SJCRH30 (cell line): Measurements from ENCODE around the gene PNKD. TPM values are rescaled to one million over a fixed set of nuclear protein-coding genes. Genes with fewer than 3 reads are reported as not detected.
"Not testable (repeated sequence)": the region's sequence is repeated elsewhere in the genome, so short reads cannot be mapped to it uniquely, and the experiment has no call there.

ENCODE experiments used
- DNase-seq, 2 experiments: peaks; one replicate each; pipeline ENCODE4 v3.0.0-alpha.2; 2015 to 2020
- H3K27ac ChIP-seq: fragments of 250-450 bp; sonication (Bioruptor Pico); 2 replicates; pipeline ENCODE4 v1.5.1; 2020; ENCODE audit warnings: mild to moderate bottlenecking, moderate library complexity
- H3K27me3 ChIP-seq: fragments of 250-450 bp; sonication (Bioruptor Pico); 2 replicates; pipeline ENCODE4 v1.5.1; 2020; ENCODE audit warnings: mild to moderate bottlenecking, moderate library complexity
- H3K36me3 ChIP-seq: fragments of 250-450 bp; sonication (Bioruptor Pico); 2 replicates; pipeline ENCODE4 v1.5.1; 2020; ENCODE audit warnings: mild to moderate bottlenecking, moderate library complexity
- H3K4me1 ChIP-seq: fragments of 250-450 bp; sonication (Bioruptor Pico); 2 replicates; pipeline ENCODE4 v1.5.1; 2020; ENCODE audit warnings: mild to moderate bottlenecking, moderate library complexity
- H3K4me3 ChIP-seq: fragments of 250-450 bp; sonication (Bioruptor Pico); 2 replicates; pipeline ENCODE4 v1.5.1; 2020; ENCODE audit warnings: mild to moderate bottlenecking, moderate library complexity
- H3K9me3 ChIP-seq: fragments of 250-450 bp; sonication (Bioruptor Pico); replicated peaks from 2 replicates; pipeline ENCODE4 v1.5.1; 2020; ENCODE audit warnings: mild to moderate bottlenecking, moderate library complexity
- total RNA-seq: library from RNA; depleted of rRNA; stranded (reverse); fragments of >200 nt; shearing (Covaris generic); gene quantifications from 2 replicates; pipeline ENCODE4 v1.2.3, GENCODE V29; 2014

Gene PNKD
- total RNA-seq, 1 experiment from 2014 or later = 49.8 TPM

DNA sequence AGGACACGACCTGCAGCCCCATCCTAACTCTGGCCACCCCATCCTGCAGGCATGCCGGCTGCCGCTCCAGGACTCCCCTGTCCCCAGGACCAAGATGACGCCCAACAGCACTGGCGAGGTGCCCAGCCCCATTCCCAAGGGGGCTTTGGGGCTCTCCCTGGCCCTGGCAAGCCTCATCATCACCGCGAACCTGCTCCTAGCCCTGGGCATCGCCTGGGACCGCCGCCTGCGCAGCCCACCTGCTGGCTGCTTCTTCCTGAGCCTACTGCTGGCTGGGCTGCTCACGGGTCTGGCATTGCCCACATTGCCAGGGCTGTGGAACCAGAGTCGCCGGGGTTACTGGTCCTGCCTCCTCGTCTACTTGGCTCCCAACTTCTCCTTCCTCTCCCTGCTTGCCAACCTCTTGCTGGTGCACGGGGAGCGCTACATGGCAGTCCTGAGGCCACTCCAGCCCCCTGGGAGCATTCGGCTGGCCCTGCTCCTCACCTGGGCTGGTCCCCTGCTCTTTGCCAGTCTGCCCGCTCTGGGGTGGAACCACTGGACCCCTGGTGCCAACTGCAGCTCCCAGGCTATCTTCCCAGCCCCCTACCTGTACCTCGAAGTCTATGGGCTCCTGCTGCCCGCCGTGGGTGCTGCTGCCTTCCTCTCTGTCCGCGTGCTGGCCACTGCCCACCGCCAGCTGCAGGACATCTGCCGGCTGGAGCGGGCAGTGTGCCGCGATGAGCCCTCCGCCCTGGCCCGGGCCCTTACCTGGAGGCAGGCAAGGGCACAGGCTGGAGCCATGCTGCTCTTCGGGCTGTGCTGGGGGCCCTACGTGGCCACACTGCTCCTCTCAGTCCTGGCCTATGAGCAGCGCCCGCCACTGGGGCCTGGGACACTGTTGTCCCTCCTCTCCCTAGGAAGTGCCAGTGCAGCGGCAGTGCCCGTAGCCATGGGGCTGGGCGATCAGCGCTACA lies 7.4 kb upstream of the PNKD start:
- DNase-seq = no peak
- no peak overlapping the region for H3K27ac ChIP-seq
- peaks cover 6% of the 10 kb centered on the region for H3K36me3 ChIP-seq
- H3K4me3 ChIP-seq = no peak overlapping the region
- H3K27me3 ChIP-seq = no peaks in the 10 kb centered on the region
- H3K9me3 ChIP-seq = no peaks in the 10 kb centered on the region
- peaks cover 18% of the 10 kb centered on the region; the same call in 1 of the 2 replicates for H3K4me1 ChIP-seq

- H3K4me1 ChIP-seq = peaks cover 18% of the 10 kb centered on the region; the same call in 1 of the 2 replicates
- no peaks in the 10 kb centered on the region for H3K9me3 ChIP-seq
- H3K4me3 ChIP-seq = no peak overlapping the region
- H3K36me3 ChIP-seq = peaks cover 6% of the 10 kb centered on the region
- DNase-seq = no peak
- H3K27me3 ChIP-seq = no peaks in the 10 kb centered on the region
- H3K27ac ChIP-seq = no peak overlapping the region
These were observed 6.3 kb upstream of the PNKD start for GRCh38 chr2:218263817-218264641.

- Histone ChIP-seq H3K4me3 (no peak overlapping the region), H3K9me3 (no peaks in the 10 kb centered on the region), H3K4me1 (peaks cover 18% of the 10 kb centered on the region; the same call in 1 of the 2 replicates), H3K27ac (no peak overlapping the region), H3K27me3 (no peaks in the 10 kb centered on the region), H3K36me3 (peaks cover 6% of the 10 kb centered on the region)
- DNase-seq = no peak
These were observed 5.4 kb upstream of the PNKD start for GRCh38 chr2:218264773-218265561.

DNA sequence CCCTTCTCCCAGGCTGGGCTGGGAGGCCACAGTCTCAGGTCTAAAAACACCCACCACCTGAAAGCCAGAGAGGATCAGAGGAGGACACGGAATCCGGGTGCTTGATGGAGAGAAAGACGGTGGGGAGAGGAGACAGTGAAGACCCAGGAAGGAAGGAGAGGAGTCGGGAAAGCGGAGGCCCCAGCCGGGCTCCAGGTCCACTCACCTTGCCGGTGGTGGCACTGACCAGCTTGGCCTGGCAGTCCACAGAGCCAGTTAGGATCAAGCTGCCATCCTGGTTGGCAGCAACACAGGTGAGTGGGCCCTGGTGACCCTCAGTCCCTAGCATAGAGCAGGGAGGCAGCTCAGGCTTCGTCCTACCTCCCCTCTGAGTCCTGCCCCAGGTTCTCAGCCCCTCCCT lies 4.7 kb upstream of the PNKD start:
- H3K36me3 ChIP-seq = peaks cover 6% of the 10 kb centered on the region
- H3K9me3 ChIP-seq = no peaks in the 10 kb centered on the region
- no peak for DNase-seq
- H3K27ac ChIP-seq = no peak overlapping the region
- H3K4me3 ChIP-seq = no peak overlapping the region
- H3K27me3 ChIP-seq = no peaks in the 10 kb centered on the region
- H3K4me1 ChIP-seq = peaks cover 14% of the 10 kb centered on the region; the same call in 1 of the 2 replicates

DNA sequence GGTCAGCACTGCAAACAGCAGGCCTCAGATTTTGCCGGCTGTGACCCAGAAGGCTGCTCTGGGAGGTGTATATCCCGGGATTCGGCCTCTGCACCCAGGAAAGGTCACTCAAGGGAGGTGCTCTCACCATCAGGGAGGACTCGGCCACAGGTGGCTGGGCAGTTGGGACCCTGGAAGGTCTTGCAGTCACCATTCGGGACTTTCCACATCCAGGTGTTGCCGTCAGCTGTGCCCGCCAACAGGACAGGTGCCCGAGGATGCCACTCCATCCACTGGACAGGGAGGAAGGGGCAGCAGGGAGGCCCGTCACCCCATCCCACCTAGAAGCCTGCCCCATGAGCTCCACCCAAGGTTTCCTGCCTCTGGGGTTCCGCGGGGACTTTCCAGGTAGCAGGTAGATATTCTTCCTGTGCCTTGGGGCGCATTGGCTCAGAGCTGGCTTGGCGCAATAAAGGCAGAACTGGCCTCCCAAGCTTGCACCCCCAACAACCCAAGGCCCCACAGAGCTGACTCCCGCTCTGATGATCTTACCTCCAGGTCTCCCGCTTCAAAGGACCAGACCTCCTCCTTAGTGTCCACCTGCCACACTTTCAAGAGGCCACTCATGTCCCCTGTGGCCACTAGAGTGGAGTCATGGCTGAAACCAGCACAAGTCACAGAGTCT lies 3.9 kb upstream of the PNKD start:
- DNase-seq = no peak
- H3K4me1 ChIP-seq = peaks cover 11% of the 10 kb centered on the region

DNA sequence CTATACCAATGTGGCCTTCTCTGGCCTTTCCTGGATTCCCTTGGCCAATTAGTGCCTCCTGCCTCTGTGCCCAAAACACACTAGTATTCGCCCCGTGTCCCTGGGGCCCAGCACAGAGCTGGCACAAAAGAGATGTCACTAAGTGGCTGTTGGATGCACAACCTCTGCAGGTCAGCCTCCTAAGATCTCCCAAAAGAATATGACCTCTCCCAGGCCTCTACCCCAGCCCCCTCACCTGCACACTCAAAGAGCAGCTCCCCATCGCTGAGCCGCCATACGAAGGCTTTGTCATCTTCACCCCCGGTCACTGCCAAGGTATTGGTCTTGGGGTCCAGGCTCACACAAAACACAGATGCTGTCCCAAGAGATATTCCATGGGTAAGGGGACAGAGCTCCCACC lies 3.1 kb upstream of the PNKD start:
- H3K27me3 ChIP-seq = no peaks in the 10 kb centered on the region
- DNase-seq = no peak
- peaks cover 6% of the 10 kb centered on the region for H3K4me1 ChIP-seq
- H3K9me3 ChIP-seq = no peaks in the 10 kb centered on the region
- H3K4me3 ChIP-seq = no peak overlapping the region
- H3K27ac ChIP-seq = no peak overlapping the region
- H3K36me3 ChIP-seq = peaks cover 6% of the 10 kb centered on the region

More for the DNA sequence above, 3.9 kb upstream of the PNKD start:
- Histone ChIP-seq H3K27ac (no peak overlapping the region), H3K27me3 (no peaks in the 10 kb centered on the region), H3K36me3 (peaks cover 6% of the 10 kb centered on the region), H3K4me3 (no peak overlapping the region), H3K9me3 (no peaks in the 10 kb centered on the region)

DNA sequence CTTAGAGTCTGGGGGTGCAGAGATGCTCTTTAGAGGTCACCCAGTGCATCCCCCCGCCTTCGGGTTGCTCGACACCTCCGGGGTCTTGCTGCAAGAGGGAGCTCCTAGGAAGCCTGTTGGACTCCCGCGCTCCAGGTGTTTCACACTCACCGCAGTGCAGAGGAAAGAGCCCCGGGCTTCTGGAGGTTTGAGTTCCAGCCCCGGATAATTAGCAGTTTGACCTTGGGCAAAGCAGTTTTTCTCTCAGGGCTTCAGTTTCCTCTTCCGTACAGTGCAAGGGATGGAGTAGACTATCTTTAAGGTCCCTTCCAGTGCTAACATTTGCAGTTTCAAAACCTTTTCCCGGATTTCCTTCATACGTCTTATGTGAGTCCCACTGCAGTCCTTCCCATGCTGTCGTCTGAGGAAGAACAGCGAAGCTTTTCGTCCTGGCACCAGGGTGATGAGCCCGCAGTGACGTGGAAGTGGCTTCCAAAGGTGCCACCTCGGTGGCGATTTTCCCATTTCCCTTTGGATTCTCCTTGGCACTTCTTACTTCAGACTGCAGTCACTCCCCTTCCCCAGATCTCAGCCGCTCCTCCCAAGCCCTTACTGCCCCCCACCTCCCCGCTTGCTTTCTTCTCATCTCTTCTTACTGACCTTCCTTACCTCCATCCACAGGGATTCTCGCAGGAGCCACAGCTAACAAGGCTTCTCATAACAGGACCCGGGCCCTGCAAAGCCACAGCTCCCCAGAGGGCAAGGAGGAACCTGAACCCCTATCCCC lies 585 bp downstream of the PNKD start:
- H3K27me3 ChIP-seq = no peaks in the 10 kb centered on the region
- no peaks in the 10 kb centered on the region for H3K9me3 ChIP-seq
- H3K36me3 ChIP-seq = peaks cover 12% of the 10 kb centered on the region
- no peak for DNase-seq
- peak overlapping the region; percentile 42 for H3K27ac ChIP-seq
- peaks cover 6% of the 10 kb centered on the region for H3K4me1 ChIP-seq
- H3K4me3 ChIP-seq = peak overlapping the region; percentile 70

DNA sequence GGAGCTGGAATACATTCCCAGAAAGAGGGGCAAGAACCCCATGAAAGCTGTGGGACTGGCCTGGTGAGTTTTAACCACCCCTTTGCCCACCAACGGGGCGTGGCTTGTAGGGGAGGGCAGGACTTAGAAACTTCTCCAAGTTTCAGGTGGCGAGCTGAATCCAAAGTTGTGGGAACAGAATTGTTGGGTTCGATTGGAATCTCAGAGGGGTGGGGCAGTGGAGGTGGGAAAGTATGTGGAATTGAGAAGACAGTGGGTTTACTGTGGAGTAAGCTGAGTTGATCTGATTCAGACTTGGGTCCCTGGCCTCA lies 1.1 kb downstream of the PNKD start:
- Histone ChIP-seq H3K27me3 (no peaks in the 10 kb centered on the region), H3K4me3 (peak overlapping the region; percentile 70), H3K9me3 (no peaks in the 10 kb centered on the region), H3K36me3 (peaks cover 12% of the 10 kb centered on the region; the same call in 1 of the 2 replicates), H3K4me1 (peaks cover 6% of the 10 kb centered on the region), H3K27ac (no peak overlapping the region)
- DNase-seq = no peak

DNA sequence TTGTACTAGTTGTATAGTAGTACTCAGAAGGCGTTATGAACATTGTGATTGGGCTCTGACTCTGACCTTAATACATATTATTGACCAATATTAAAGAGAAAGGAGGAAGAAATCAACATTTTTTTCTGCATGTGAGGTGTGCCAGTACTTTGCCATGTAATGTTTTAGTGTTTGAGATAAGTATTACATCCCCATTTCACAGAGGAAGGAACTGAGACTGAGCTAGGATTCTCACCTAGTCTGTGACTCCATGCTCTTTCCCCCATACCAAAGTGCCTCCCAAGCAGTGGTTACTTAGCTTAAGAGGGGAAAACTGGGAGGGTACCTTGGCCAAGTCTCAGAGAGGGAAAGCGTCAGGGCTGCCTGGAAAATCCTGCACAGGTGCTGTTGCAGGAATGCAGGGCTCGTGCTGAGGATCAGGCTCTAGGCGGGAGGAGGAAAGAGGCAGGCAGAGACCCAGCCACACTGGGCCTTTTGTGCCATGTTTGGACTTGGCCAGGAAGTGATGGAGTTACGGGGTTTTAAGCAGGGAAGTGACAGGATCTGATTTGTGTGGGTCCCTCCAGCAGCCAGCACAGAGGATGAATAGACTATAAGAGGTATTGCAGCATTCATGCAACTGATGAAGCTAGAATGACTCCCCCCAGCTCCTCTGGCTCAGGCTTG lies 1.7 kb downstream of the PNKD start:
- Histone ChIP-seq H3K36me3 (peaks cover 9% of the 10 kb centered on the region; the same call in 1 of the 2 replicates), H3K27ac (no peak overlapping the region), H3K4me1 (peaks cover 6% of the 10 kb centered on the region), H3K27me3 (no peaks in the 10 kb centered on the region), H3K4me3 (no peak overlapping the region), H3K9me3 (no peaks in the 10 kb centered on the region)
- DNase-seq = no peak

DNA sequence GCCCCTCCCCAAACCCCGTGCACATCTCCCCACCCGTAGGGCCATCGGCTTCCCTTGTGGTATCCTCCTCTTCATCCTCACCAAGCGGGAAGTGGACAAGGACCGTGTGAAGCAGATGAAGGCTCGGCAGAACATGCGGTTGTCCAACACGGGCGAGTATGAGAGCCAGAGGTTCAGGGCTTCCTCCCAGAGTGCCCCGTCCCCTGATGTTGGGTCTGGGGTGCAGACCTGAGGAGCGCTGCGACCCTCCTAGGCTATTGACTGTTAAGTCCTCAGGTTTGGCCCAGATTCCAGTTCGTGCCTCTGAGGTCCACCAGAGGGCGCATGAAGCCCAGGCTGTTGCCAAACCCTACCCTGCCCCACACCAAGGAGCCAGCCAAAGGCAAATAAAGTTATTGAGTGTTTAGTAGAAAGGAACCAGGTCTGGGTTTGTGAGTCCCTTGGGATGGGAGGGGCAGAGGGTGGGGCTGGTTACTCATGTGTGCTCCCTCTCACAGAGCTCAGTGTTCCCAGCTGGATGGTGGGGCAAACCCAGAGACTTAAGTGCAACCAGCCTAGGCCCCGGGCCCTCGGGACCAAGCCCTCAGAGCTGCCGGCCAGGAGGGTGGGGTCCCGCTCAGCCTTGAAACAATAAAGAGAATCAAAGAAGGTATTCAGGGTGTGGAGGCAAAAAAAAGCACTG lies 2.4 kb downstream of the PNKD start:
- peak; percentile 87 to 88 for DNase-seq

DNA sequence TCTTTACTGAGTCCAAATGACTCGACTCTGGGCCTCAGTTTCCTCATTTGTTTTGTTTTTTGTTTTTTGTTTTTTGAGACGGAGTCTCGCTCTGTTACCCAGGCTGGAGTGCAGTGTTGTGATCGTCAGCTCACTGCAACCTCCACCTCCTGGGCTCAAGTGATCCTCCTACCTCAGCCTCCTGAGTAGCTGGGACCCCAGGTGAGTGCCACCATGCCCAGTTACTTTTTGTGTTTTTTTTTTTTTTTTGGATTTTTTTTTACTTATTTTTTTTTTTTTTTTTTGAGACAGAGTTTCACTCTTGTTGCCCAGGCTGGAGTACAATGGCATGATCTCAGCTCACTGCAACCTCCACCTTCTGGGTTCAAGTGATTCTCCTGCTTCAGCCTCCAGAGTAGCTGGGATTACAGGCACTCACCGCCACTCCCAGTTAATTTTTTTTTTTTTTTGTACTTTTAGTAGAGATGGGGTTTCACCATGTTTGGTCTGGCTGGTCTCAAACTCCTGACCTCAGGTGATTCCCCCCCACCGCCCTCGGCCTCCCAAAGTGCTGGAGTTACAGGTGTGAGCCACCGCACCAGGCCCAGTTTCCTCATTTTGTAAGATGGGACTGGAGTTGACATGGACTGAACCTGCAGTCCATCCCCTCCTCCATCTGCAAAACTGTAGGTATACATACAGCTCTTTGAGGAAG lies 3.0 kb downstream of the PNKD start:
- not testable (repeated sequence) for H3K4me1 ChIP-seq, H3K4me3 ChIP-seq, H3K9me3 ChIP-seq, DNase-seq, H3K36me3 ChIP-seq, H3K27ac ChIP-seq, H3K27me3 ChIP-seq

More for the DNA sequence above, 2.4 kb downstream of the PNKD start:
- H3K4me1 ChIP-seq = peaks cover 6% of the 10 kb centered on the region
- H3K36me3 ChIP-seq = peaks cover 9% of the 10 kb centered on the region; the same call in 1 of the 2 replicates
- H3K27me3 ChIP-seq = no peaks in the 10 kb centered on the region
- no peak overlapping the region for H3K27ac ChIP-seq
- H3K9me3 ChIP-seq = no peaks in the 10 kb centered on the region
- H3K4me3 ChIP-seq = no peak overlapping the region

GRCh38 chr2:218273908-218274249 lies 3.6 kb downstream of the PNKD start:
- H3K36me3 ChIP-seq = peaks cover 9% of the 10 kb centered on the region; the same call in 1 of the 2 replicates
- DNase-seq = no peak

More at GRCh38 chr2:218273908-218274249, 3.6 kb downstream of the PNKD start:
- Histone ChIP-seq H3K9me3 (no peaks in the 10 kb centered on the region), H3K27ac (no peak overlapping the region), H3K27me3 (no peaks in the 10 kb centered on the region), H3K4me3 (no peak overlapping the region), H3K4me1 (peaks cover 6% of the 10 kb centered on the region)
